ENCODE measurements around the gene MAEA. TPM values are rescaled to one million over a fixed set of nuclear protein-coding genes. Genes with fewer than 3 reads are reported as not detected.
A peak's percentile ranks its signal among the peaks of the same experiment; 100 is the strongest.

The MAEA gene
- total RNA-seq, 1 donor from 2014 or later, result 38.2 TPM

DNA sequence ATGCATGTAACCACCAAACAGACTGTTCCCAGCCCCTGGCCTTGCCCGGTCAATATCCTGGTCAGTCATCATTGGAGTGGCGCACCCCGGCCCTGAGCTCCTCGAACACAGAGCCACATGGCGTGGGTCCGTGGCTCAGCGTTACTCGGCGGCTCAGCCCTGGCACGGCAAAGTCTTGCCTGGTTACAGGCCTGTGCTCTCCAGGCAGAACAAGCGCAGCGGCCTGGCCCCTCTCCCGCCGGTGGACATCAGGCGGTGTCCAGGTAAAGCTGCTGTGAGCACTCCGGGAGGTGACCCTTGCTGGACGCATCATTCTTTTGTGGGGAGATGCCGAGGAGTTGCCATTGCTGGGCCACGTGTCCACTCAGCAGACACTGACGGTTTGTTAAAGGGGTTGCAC lies 51.2 kb downstream of the MAEA start:
- Histone ChIP-seq H4K20me1 (ENCODE audit: low read depth) (no peaks in the 10 kb centered on the region), H3K36me3 (no peaks in the 10 kb centered on the region), H3K9me3 (ENCODE audit: low read depth) (no peaks in the 10 kb centered on the region), H3K27me3 (no peaks in the 10 kb centered on the region), H3K79me2 (ENCODE audit: low read depth) (peaks cover 11% of the 10 kb centered on the region), H3K4me2 (no peak overlapping the region), H3K27ac (no peak overlapping the region), H3K4me3 (no peak overlapping the region), H3K4me1 (no peaks in the 10 kb centered on the region), H3F3A (ENCODE audit: low read depth) (peaks cover 25% of the 10 kb centered on the region), H3K9ac (no peak overlapping the region), H2AFZ (replicated peaks) (no peak overlapping the region)
- Mint-ChIP-seq H3K27me3 (ENCODE audit: insufficient read depth, low read depth) (peaks cover 15% of the 10 kb centered on the region), H3K9me3 (peaks cover 7% of the 10 kb centered on the region), H3K4me1 (peaks cover 16% of the 10 kb centered on the region), H3K36me3 (peaks cover 50% of the 10 kb centered on the region), H3K27ac (no peak overlapping the region), H3K4me3 (no peak overlapping the region)
- TF ChIP-seq, protein P1, sequence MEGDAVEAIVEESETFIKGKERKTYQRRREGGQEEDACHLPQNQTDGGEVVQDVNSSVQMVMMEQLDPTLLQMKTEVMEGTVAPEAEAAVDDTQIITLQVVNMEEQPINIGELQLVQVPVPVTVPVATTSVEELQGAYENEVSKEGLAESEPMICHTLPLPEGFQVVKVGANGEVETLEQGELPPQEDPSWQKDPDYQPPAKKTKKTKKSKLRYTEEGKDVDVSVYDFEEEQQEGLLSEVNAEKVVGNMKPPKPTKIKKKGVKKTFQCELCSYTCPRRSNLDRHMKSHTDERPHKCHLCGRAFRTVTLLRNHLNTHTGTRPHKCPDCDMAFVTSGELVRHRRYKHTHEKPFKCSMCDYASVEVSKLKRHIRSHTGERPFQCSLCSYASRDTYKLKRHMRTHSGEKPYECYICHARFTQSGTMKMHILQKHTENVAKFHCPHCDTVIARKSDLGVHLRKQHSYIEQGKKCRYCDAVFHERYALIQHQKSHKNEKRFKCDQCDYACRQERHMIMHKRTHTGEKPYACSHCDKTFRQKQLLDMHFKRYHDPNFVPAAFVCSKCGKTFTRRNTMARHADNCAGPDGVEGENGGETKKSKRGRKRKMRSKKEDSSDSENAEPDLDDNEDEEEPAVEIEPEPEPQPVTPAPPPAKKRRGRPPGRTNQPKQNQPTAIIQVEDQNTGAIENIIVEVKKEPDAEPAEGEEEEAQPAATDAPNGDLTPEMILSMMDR (IDR thresholded peaks at IDR 0.05), result no peak
- TF ChIP-seq EZH2 (IDR thresholded peaks at IDR 0.05), result no peak
- no peak for TF ChIP-seq EZH2phosphoT487 (IDR thresholded peaks at IDR 0.05)
- DNase-seq (ENCODE audit: low spot score), result no peak

DNA sequence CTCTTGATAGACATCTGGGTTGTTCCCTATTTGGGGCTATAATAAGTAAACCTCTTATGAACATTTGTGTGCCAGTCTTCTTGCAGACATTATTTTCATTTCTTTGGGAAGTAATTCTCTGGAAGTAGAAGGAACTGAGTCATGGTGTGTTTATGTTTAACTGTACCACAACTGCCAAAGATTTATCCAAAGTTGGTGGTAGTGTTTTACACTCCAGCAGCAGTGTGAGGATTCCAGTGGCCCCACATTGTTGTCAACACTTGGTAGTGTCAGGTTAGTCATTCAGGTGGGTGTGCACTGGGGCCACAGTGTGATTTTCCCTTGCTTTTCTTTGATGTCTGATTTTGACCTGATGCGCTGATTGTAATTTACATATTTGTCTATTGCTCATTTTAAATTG lies 52.3 kb downstream of the MAEA start:
- H3K27me3 ChIP-seq, result no peaks in the 10 kb centered on the region
- Mint-ChIP-seq H3K9me3 (peaks cover 7% of the 10 kb centered on the region), H3K27ac (no peak overlapping the region), H3K4me3 (no peak overlapping the region), H3K36me3 (peaks cover 42% of the 10 kb centered on the region), H3K27me3 (ENCODE audit: insufficient read depth, low read depth) (peaks cover 15% of the 10 kb centered on the region), H3K4me1 (peaks cover 16% of the 10 kb centered on the region)
- no peak overlapping the region for H3K4me3 ChIP-seq
- no peak overlapping the region for H3K9ac ChIP-seq
- TF ChIP-seq, protein P1 (IDR thresholded peaks at IDR 0.05), result no peak
- no peak for TF ChIP-seq EZH2 (IDR thresholded peaks at IDR 0.05)
- TF ChIP-seq EZH2phosphoT487 (IDR thresholded peaks at IDR 0.05), result no peak
- H3K27ac ChIP-seq, result no peak overlapping the region
- H3K4me2 ChIP-seq, result no peak overlapping the region
- H3K36me3 ChIP-seq, result no peaks in the 10 kb centered on the region
- H3K4me1 ChIP-seq, result no peaks in the 10 kb centered on the region
- peaks cover 15% of the 10 kb centered on the region for H3K79me2 ChIP-seq (ENCODE audit: low read depth)
- no peak for DNase-seq (ENCODE audit: low spot score)
- no peaks in the 10 kb centered on the region for H4K20me1 ChIP-seq (ENCODE audit: low read depth)
- H3K9me3 ChIP-seq (ENCODE audit: low read depth), result no peaks in the 10 kb centered on the region
- H3F3A ChIP-seq (ENCODE audit: low read depth), result peaks cover 32% of the 10 kb centered on the region
- H2AFZ ChIP-seq (replicated peaks), result no peak overlapping the region

DNA sequence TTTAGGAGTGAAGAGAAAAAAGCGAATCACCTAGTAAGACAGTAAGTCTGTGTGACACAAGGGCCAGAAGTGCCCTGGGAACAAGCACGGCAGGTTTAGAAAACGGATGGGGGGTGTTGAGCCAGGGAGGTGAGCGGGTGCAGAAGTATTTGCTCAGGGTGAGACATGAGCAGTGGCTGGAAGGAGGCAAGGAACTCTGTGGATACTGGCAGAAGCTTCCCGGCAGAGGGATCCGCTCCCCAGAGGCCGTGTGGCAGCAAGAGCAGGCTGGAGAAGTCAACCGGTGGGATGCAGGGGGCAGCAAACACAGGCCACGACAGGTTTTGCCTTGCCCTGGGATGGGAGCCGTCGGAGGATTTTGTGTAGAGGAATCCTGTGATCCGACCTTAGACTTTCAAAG lies 55.0 kb downstream of the MAEA start:
- Histone ChIP-seq H3K4me3 (no peak overlapping the region), H3F3A (ENCODE audit: low read depth) (peaks cover 47% of the 10 kb centered on the region), H3K27ac (no peak overlapping the region), H2AFZ (replicated peaks) (no peak overlapping the region), H3K9ac (no peak overlapping the region), H3K4me1 (peaks cover 7% of the 10 kb centered on the region), H3K9me3 (ENCODE audit: low read depth) (no peaks in the 10 kb centered on the region), H3K27me3 (no peaks in the 10 kb centered on the region), H3K36me3 (no peaks in the 10 kb centered on the region), H3K79me2 (ENCODE audit: low read depth) (peaks cover 31% of the 10 kb centered on the region), H3K4me2 (no peak overlapping the region), H4K20me1 (ENCODE audit: low read depth) (no peaks in the 10 kb centered on the region)
- H3K9me3 Mint-ChIP-seq, result peaks cover 3% of the 10 kb centered on the region
- H3K4me3 Mint-ChIP-seq, result peak overlapping the region; percentile 92
- TF ChIP-seq EZH2 (IDR thresholded peaks at IDR 0.05), result no peak
- no peak for TF ChIP-seq EZH2phosphoT487 (IDR thresholded peaks at IDR 0.05)
- TF ChIP-seq, protein P1 (IDR thresholded peaks at IDR 0.05), result no peak
- H3K4me1 Mint-ChIP-seq, result peaks cover 27% of the 10 kb centered on the region
- peaks cover 33% of the 10 kb centered on the region for H3K36me3 Mint-ChIP-seq
- no peak for DNase-seq (ENCODE audit: low spot score)
- H3K27ac Mint-ChIP-seq, result peak overlapping the region; percentile 61
- H3K27me3 Mint-ChIP-seq (ENCODE audit: insufficient read depth, low read depth), result peaks cover 9% of the 10 kb centered on the region
